ENCODE results near the gene ANO4.

Gene ANO4

GRCh38 chr12:100959481-100959880, 164.9 kb downstream of the ANO4 start:
- no peaks in the 10 kb centered on the region for H3K27me3 ChIP-seq (ENCODE audit: insufficient read depth, poor library complexity, severe bottlenecking)
- H3K4me3 ChIP-seq (replicated peaks; ENCODE audit: insufficient read depth, low read length), result no peak overlapping the region
- DNase-seq (ENCODE audit: low read depth in 1 of 2, low spot score in 1 of 2), result no peak
- H3K27ac ChIP-seq (replicated peaks), result no peak overlapping the region
- TF ChIP-seq POLR2AphosphoS5 (IDR thresholded peaks at IDR 0.05; ENCODE audit: low read depth) (no peak), SPI1 (IDR thresholded peaks at IDR 0.05; ENCODE audit: borderline replicate concordance, low read depth) (no peak), CTCF (IDR thresholded peaks at IDR 0.05; ENCODE audit: insufficient read depth, low read length) (no peak)
- TF ChIP-seq, protein P1, sequence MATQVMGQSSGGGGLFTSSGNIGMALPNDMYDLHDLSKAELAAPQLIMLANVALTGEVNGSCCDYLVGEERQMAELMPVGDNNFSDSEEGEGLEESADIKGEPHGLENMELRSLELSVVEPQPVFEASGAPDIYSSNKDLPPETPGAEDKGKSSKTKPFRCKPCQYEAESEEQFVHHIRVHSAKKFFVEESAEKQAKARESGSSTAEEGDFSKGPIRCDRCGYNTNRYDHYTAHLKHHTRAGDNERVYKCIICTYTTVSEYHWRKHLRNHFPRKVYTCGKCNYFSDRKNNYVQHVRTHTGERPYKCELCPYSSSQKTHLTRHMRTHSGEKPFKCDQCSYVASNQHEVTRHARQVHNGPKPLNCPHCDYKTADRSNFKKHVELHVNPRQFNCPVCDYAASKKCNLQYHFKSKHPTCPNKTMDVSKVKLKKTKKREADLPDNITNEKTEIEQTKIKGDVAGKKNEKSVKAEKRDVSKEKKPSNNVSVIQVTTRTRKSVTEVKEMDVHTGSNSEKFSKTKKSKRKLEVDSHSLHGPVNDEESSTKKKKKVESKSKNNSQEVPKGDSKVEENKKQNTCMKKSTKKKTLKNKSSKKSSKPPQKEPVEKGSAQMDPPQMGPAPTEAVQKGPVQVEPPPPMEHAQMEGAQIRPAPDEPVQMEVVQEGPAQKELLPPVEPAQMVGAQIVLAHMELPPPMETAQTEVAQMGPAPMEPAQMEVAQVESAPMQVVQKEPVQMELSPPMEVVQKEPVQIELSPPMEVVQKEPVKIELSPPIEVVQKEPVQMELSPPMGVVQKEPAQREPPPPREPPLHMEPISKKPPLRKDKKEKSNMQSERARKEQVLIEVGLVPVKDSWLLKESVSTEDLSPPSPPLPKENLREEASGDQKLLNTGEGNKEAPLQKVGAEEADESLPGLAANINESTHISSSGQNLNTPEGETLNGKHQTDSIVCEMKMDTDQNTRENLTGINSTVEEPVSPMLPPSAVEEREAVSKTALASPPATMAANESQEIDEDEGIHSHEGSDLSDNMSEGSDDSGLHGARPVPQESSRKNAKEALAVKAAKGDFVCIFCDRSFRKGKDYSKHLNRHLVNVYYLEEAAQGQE (IDR thresholded peaks at IDR 0.05; ENCODE audit: insufficient replicate concordance, low read depth), result no peak

GRCh38 chr12:100962086-100962712, 167.6 kb downstream of the ANO4 start:
- H3K27ac ChIP-seq (replicated peaks), result no peak overlapping the region
- TF ChIP-seq CTCF (IDR thresholded peaks at IDR 0.05; ENCODE audit: insufficient read depth, low read length) (no peak), GABPA (IDR thresholded peaks at IDR 0.05; ENCODE audit: low read depth) (no peak), SPI1 (IDR thresholded peaks at IDR 0.05; ENCODE audit: borderline replicate concordance, low read depth) (no peak), POLR2AphosphoS5 (IDR thresholded peaks at IDR 0.05; ENCODE audit: low read depth) (no peak)
- TF ChIP-seq, protein P1 (IDR thresholded peaks at IDR 0.05; ENCODE audit: insufficient replicate concordance, low read depth), result no peak
- no peaks in the 10 kb centered on the region for H3K27me3 ChIP-seq (ENCODE audit: insufficient read depth, poor library complexity, severe bottlenecking)
- H3K4me3 ChIP-seq (replicated peaks; ENCODE audit: insufficient read depth, low read length), result no peak overlapping the region
- no peak for DNase-seq (ENCODE audit: low read depth in 1 of 2, low spot score in 1 of 2)

DNA sequence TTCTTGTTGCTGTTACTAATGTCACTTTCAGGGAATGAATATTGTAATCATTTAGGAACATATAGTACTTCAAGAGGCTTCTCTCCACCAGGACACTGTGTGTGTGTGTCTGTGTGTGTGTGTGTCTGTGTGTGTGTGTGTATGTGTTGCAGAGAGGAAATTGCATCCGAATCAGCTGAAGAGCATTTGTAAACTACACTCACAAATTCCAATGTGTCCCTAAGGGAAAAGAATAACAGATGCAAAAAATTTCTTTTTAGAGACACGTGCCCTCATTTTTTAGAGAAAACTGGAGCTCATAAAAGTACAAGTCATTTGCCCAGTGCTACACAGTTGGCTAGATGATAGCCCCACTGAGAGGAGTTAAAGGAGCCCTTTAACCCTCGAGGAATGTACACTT, 168.8 kb downstream of the ANO4 start:
- TF ChIP-seq, protein P1 (IDR thresholded peaks at IDR 0.05; ENCODE audit: insufficient replicate concordance, low read depth), result no peak
- TF ChIP-seq SPI1 (IDR thresholded peaks at IDR 0.05; ENCODE audit: borderline replicate concordance, low read depth) (no peak), CTCF (IDR thresholded peaks at IDR 0.05; ENCODE audit: insufficient read depth, low read length) (no peak), POLR2AphosphoS5 (IDR thresholded peaks at IDR 0.05; ENCODE audit: low read depth) (no peak), GABPA (IDR thresholded peaks at IDR 0.05; ENCODE audit: low read depth) (no peak)
- no peak for DNase-seq (ENCODE audit: low read depth in 1 of 2, low spot score in 1 of 2)

More for the DNA sequence above, 168.8 kb downstream of the ANO4 start:
- Histone ChIP-seq H3K4me3 (replicated peaks; ENCODE audit: insufficient read depth, low read length) (no peak overlapping the region), H3K27me3 (ENCODE audit: insufficient read depth, poor library complexity, severe bottlenecking) (no peaks in the 10 kb centered on the region), H3K27ac (replicated peaks) (no peak overlapping the region)

All from HL-60 (cell line).